OCI-LY3 (cell line): Measurements from ENCODE around the gene NAA10.

Experiments
- EZH2phosphoT487 ChIP-seq: fragments of 200-600 bp; shearing (Covaris generic); IDR thresholded peaks from 2 replicates; pipeline ENCODE4 v1.6.1; 2018; ENCODE audit warnings: antibody characterized with exemption, mixed run types, low read depth
- TF ChIP-seq, protein P1 (sequence below): fragments of 200-600, 300-600 bp; sonication (generic); IDR thresholded peaks from 2 replicates; pipeline ENCODE4 v1.5.1; 2014; ENCODE audit warnings: antibody characterized with exemption, low read length, low read depth

DNA sequence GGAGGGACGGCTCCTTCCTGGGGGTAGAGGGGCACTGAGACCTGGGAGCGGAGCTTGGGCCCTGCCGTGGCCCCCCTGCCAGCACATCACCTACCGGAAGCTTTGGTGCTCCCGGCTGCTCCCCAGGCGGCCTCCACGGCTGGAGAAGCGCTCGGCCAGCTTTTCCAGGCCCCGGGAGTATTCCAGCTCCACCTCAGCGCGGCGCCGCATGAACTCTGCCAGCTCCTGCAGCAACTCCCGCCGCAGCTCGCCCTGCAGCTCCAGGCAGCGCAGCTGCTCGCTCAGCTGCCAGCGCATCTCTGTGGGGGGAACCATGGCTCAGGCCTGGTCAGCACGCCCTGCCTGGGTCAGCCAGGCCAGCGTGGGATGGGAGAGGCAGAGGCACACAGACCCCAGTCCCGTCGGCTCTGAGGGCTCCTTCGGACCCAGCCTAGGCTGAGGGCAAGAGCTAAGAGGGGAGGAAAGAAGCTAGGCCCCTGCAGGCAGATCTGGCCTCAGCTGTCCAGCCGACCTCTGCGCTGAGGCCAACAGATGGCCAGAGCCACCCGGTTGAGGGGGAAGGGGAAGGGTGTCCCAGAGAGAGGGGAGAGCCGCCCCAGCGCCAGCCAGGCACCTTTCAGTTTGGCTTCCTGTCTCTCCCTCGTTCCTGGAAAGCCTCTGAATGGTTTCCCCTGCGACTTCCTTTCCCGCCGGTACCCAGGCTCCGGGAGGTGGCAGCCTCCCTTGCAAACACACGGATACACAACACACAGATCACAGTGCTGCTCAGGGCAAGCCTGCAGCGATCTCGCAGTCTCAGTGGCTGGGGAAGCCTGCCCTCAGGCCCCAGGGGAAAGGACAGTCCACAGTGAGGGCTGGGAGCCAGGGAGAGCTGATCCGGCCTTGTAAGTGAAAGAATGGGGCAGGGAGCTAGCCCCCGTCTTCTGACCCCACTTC is 13.1 kb downstream of the NAA10 start:
- TF ChIP-seq, protein P1, sequence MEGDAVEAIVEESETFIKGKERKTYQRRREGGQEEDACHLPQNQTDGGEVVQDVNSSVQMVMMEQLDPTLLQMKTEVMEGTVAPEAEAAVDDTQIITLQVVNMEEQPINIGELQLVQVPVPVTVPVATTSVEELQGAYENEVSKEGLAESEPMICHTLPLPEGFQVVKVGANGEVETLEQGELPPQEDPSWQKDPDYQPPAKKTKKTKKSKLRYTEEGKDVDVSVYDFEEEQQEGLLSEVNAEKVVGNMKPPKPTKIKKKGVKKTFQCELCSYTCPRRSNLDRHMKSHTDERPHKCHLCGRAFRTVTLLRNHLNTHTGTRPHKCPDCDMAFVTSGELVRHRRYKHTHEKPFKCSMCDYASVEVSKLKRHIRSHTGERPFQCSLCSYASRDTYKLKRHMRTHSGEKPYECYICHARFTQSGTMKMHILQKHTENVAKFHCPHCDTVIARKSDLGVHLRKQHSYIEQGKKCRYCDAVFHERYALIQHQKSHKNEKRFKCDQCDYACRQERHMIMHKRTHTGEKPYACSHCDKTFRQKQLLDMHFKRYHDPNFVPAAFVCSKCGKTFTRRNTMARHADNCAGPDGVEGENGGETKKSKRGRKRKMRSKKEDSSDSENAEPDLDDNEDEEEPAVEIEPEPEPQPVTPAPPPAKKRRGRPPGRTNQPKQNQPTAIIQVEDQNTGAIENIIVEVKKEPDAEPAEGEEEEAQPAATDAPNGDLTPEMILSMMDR: no peak
- TF ChIP-seq EZH2phosphoT487: no peak
